Measurements from ENCODE around the gene FERMT2.
A peak's percentile ranks its signal among the peaks of the same experiment; 100 is the strongest.
"Not testable (repeated sequence)": the region's sequence is repeated elsewhere in the genome, so short reads cannot be mapped to it uniquely, and the experiment has no call there.

The FERMT2 gene

DNA sequence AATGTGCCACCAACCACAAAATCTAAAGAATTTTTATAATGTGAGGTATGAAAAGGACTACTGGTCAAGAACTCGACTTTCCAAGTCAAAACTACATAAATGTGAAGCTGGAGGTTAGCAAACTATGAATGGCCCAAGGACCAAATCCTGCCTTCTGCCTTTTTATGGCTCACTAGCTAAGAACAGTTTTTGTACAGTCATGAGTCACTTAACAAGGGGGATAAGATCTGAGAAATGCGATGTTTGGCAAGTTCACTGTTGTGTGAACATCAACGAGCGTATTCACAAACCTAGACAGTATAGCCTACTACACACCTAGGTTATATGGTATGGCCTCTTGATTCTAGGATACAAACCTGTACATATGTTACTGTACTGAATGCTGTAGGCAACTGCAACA is 28.2 kb downstream of the FERMT2 start:
- Histone ChIP-seq H3K27me3 (replicated peaks; ENCODE audit: control insufficient read depth, insufficient read depth, low read length, poor library complexity, severe bottlenecking) (no peaks in the 10 kb centered on the region), H3K4me1 (ENCODE audit: control insufficient read depth, insufficient read depth, low read length, poor library complexity, severe bottlenecking) (peaks cover 16% of the 10 kb centered on the region), H3K9me3 (ENCODE audit: control insufficient read depth, low read length) (no peaks in the 10 kb centered on the region), H3K4me3 (ENCODE audit: insufficient read depth, low read depth, low read length, poor library complexity, severe bottlenecking) (no peak overlapping the region), H3K27ac (ENCODE audit: insufficient read depth, low read length, poor library complexity, severe bottlenecking) (no peak overlapping the region), H3K36me3 (ENCODE audit: control insufficient read depth, insufficient read depth, low read length) (no peaks in the 10 kb centered on the region)
- no peak for DNase-seq

DNA sequence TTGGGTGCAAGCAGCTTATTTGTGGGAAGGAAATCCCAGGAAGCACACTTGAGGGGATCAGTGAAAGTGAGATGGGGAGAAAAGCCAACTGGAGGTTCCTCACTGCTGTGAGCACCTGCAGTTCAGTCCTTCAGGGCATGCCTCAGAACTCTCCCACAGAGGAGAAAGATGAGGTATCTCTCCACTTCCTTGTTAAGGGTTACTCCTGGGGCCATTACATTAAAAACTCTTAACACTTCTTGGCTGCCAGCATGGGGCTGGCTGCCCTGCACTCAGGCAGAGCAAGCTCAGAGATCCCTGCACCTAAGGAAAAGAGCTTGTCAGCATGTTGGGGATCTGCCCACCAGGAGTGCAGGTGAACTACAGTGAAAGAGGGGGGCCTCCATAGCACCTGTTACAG is 28.8 kb downstream of the FERMT2 start:
- no peak overlapping the region for H3K27ac ChIP-seq (ENCODE audit: insufficient read depth, low read length, poor library complexity, severe bottlenecking)
- no peaks in the 10 kb centered on the region for H3K36me3 ChIP-seq (ENCODE audit: control insufficient read depth, insufficient read depth, low read length)
- peaks cover 19% of the 10 kb centered on the region for H3K4me1 ChIP-seq (ENCODE audit: control insufficient read depth, insufficient read depth, low read length, poor library complexity, severe bottlenecking)
- DNase-seq, result no peak
- no peaks in the 10 kb centered on the region for H3K27me3 ChIP-seq (replicated peaks; ENCODE audit: control insufficient read depth, insufficient read depth, low read length, poor library complexity, severe bottlenecking)
- H3K9me3 ChIP-seq (ENCODE audit: control insufficient read depth, low read length), result no peaks in the 10 kb centered on the region
- no peak overlapping the region for H3K4me3 ChIP-seq (ENCODE audit: insufficient read depth, low read depth, low read length, poor library complexity, severe bottlenecking)

DNA sequence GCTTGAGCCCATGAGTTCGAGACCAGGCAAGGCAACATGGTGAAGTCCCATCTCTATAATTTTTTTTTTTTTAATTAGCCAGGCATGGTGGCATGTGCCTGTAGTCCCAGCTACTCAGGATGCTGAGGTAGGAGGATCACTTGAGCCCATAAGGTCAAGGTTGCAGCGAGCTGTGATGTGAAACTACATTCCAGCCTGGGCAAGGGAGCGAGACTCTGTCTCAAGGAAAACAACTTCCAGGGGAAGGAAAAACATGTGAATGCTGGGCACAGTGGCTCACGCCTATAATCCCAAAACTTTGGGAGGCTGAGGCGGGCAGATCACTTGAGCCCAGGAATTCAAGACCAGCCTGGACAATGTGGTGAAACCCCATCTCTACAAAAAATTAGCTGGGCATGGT is 30.4 kb downstream of the FERMT2 start:
- H3K4me3 ChIP-seq (ENCODE audit: insufficient read depth, low read depth, low read length, poor library complexity, severe bottlenecking); DNase-seq; H3K36me3 ChIP-seq (ENCODE audit: control insufficient read depth, insufficient read depth, low read length); H3K27ac ChIP-seq (ENCODE audit: insufficient read depth, low read length, poor library complexity, severe bottlenecking); H3K9me3 ChIP-seq (ENCODE audit: control insufficient read depth, low read length); H3K27me3 ChIP-seq (replicated peaks; ENCODE audit: control insufficient read depth, insufficient read depth, low read length, poor library complexity, severe bottlenecking): not testable (repeated sequence)
- H3K4me1 ChIP-seq (ENCODE audit: control insufficient read depth, insufficient read depth, low read length, poor library complexity, severe bottlenecking), result peaks cover 19% of the 10 kb centered on the region

DNA sequence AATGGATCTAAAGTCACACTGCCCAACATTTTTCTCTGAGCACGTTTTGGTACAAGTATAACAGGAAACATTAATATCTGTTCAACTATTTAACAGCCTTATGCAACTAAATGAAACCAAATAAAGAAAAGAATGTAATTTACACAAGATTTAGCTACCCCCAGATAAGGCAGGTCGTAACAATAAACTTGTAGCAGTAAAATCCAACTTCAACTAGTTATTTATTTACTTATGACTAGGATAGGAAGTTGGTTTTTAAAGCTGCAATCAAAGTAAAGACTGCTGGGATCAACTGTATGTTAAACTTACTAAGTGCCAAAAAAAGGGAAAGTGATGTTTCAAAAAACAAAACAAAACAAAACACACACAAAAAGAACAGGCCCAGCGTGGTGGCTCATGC is 30.9 kb downstream of the FERMT2 start:
- H3K27me3 ChIP-seq (replicated peaks; ENCODE audit: control insufficient read depth, insufficient read depth, low read length, poor library complexity, severe bottlenecking), result no peaks in the 10 kb centered on the region
- H3K36me3 ChIP-seq (ENCODE audit: control insufficient read depth, insufficient read depth, low read length), result no peaks in the 10 kb centered on the region
- no peak for DNase-seq
- no peak overlapping the region for H3K4me3 ChIP-seq (ENCODE audit: insufficient read depth, low read depth, low read length, poor library complexity, severe bottlenecking)
- peaks cover 19% of the 10 kb centered on the region for H3K4me1 ChIP-seq (ENCODE audit: control insufficient read depth, insufficient read depth, low read length, poor library complexity, severe bottlenecking)
- no peaks in the 10 kb centered on the region for H3K9me3 ChIP-seq (ENCODE audit: control insufficient read depth, low read length)
- no peak overlapping the region for H3K27ac ChIP-seq (ENCODE audit: insufficient read depth, low read length, poor library complexity, severe bottlenecking)

DNA sequence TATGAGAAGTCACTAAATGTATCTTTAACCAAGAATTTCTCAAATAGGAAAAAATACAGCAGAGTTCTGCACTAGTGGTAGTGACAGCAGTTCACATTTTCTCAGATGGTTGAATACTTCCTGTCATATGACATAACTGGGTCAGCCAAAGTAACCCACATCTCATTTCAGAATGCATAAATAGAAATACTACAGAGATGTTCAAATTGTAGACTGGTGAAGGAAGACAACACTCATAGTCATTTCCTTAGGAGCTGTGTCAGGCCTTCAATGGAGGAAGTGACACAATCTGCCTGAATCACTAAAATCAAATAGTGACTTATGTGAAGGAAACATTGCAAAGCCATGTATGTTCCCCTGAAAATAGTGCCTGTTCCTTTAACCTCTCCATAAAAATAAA is 32.4 kb downstream of the FERMT2 start:
- H3K27me3 ChIP-seq (replicated peaks; ENCODE audit: control insufficient read depth, insufficient read depth, low read length, poor library complexity, severe bottlenecking), result no peaks in the 10 kb centered on the region
- H3K4me3 ChIP-seq (ENCODE audit: insufficient read depth, low read depth, low read length, poor library complexity, severe bottlenecking), result no peak overlapping the region
- peaks cover 19% of the 10 kb centered on the region for H3K4me1 ChIP-seq (ENCODE audit: control insufficient read depth, insufficient read depth, low read length, poor library complexity, severe bottlenecking)
- H3K36me3 ChIP-seq (ENCODE audit: control insufficient read depth, insufficient read depth, low read length), result no peaks in the 10 kb centered on the region
- peak in 2 of 3 donors; percentile 1 to 14 for DNase-seq
- H3K9me3 ChIP-seq (ENCODE audit: control insufficient read depth, low read length), result no peaks in the 10 kb centered on the region
- peak overlapping the region; percentile 45 for H3K27ac ChIP-seq (ENCODE audit: insufficient read depth, low read length, poor library complexity, severe bottlenecking)

DNA sequence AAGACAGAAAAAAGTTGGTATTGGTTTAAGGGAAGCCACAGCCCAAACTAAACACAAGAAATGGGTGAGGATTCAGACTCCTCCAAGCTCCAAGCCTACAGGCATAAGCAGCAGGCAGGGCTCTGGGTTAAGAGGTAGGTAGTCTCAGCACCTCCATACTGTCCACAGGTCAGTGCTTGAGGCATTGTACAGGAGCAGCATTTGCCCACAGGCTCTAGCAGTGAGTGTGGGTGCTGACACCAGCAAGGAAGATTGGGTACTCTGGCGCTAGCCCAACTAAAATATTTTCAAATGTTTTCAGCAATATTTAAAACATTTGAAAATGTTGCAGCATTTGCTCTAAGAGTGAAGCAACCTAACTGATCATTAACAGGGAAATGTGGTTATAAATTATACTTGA is 33.1 kb downstream of the FERMT2 start:
- Histone ChIP-seq H3K4me1 (ENCODE audit: control insufficient read depth, insufficient read depth, low read length, poor library complexity, severe bottlenecking) (peaks cover 19% of the 10 kb centered on the region), H3K9me3 (ENCODE audit: control insufficient read depth, low read length) (no peaks in the 10 kb centered on the region), H3K36me3 (ENCODE audit: control insufficient read depth, insufficient read depth, low read length) (no peaks in the 10 kb centered on the region), H3K27ac (ENCODE audit: insufficient read depth, low read length, poor library complexity, severe bottlenecking) (peak overlapping the region; percentile 51), H3K4me3 (ENCODE audit: insufficient read depth, low read depth, low read length, poor library complexity, severe bottlenecking) (no peak overlapping the region), H3K27me3 (replicated peaks; ENCODE audit: control insufficient read depth, insufficient read depth, low read length, poor library complexity, severe bottlenecking) (no peaks in the 10 kb centered on the region)
- no peak for DNase-seq

DNA sequence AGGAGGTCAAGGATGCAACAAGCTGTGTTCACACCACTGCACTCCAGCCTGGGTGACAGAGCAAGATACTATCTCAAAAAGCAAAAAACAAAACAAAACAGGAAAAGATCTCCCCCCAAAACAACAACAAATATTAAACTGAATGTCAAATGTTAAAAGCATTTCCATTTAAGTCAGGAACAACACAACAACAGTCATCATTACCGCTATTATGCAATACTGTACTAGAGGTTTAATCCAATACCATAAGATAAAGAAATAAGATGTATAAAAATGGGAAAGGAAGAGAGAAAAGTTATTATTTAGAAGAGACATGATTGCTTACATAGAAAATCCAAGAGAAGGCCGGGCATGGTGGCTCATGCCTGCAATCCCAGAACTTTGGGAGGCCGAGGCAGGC is 36.6 kb downstream of the FERMT2 start:
- no peaks in the 10 kb centered on the region for H3K27me3 ChIP-seq (replicated peaks; ENCODE audit: control insufficient read depth, insufficient read depth, low read length, poor library complexity, severe bottlenecking)
- no peak overlapping the region for H3K4me3 ChIP-seq (ENCODE audit: insufficient read depth, low read depth, low read length, poor library complexity, severe bottlenecking)
- H3K36me3 ChIP-seq (ENCODE audit: control insufficient read depth, insufficient read depth, low read length), result no peaks in the 10 kb centered on the region
- H3K9me3 ChIP-seq (ENCODE audit: control insufficient read depth, low read length), result no peaks in the 10 kb centered on the region
- DNase-seq, result no peak
- peaks cover 18% of the 10 kb centered on the region for H3K4me1 ChIP-seq (ENCODE audit: control insufficient read depth, insufficient read depth, low read length, poor library complexity, severe bottlenecking)
- no peak overlapping the region for H3K27ac ChIP-seq (ENCODE audit: insufficient read depth, low read length, poor library complexity, severe bottlenecking)

DNA sequence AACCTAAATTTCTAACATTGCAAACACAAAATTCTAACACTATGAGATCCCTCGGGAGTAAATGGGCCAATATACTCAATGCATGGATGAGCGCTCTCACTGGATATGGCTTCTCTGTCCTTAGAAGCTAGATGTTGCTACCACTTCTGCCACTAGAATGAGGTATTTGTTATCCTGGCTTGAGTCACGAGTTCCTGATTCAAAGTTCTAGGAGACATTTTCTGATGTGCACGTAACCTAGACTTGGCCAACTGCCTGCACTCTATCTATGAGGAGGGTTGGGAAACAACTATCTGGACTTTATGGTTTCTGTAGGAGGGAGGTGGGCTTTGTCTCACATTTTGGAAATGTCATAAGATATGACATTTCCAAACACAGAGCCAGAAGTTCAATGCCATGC is 37.6 kb downstream of the FERMT2 start:
- no peak for DNase-seq
- H3K4me3 ChIP-seq (ENCODE audit: insufficient read depth, low read depth, low read length, poor library complexity, severe bottlenecking), result no peak overlapping the region
- H3K27me3 ChIP-seq (replicated peaks; ENCODE audit: control insufficient read depth, insufficient read depth, low read length, poor library complexity, severe bottlenecking), result no peaks in the 10 kb centered on the region
- H3K9me3 ChIP-seq (ENCODE audit: control insufficient read depth, low read length), result no peaks in the 10 kb centered on the region
- H3K27ac ChIP-seq (ENCODE audit: insufficient read depth, low read length, poor library complexity, severe bottlenecking), result no peak overlapping the region
- peaks cover 9% of the 10 kb centered on the region for H3K4me1 ChIP-seq (ENCODE audit: control insufficient read depth, insufficient read depth, low read length, poor library complexity, severe bottlenecking)
- no peaks in the 10 kb centered on the region for H3K36me3 ChIP-seq (ENCODE audit: control insufficient read depth, insufficient read depth, low read length)

DNA sequence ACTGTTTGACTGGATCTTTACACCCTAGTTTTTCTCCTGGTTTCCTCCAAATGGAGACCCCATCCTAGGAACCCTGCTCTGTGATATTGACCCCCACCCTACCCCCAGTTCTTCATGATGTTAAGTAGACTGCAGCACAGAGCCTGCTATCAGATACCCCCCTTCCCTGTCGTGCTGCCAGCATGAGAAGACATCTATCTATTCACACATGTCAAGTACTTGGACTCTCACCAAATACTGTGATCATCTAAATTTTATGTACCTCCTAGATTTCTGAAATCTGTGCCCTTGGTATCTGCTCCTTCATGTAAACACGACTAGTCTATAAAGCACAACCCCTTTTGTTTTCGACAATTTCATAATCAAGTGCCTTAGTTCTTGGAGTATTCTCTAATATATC is 38.9 kb downstream of the FERMT2 start:
- DNase-seq, result no peak
- Histone ChIP-seq H3K9me3 (ENCODE audit: control insufficient read depth, low read length) (no peaks in the 10 kb centered on the region), H3K36me3 (ENCODE audit: control insufficient read depth, insufficient read depth, low read length) (no peaks in the 10 kb centered on the region), H3K4me3 (ENCODE audit: insufficient read depth, low read depth, low read length, poor library complexity, severe bottlenecking) (no peak overlapping the region), H3K4me1 (ENCODE audit: control insufficient read depth, insufficient read depth, low read length, poor library complexity, severe bottlenecking) (no peaks in the 10 kb centered on the region), H3K27me3 (replicated peaks; ENCODE audit: control insufficient read depth, insufficient read depth, low read length, poor library complexity, severe bottlenecking) (no peaks in the 10 kb centered on the region), H3K27ac (ENCODE audit: insufficient read depth, low read length, poor library complexity, severe bottlenecking) (no peak overlapping the region)

DNA sequence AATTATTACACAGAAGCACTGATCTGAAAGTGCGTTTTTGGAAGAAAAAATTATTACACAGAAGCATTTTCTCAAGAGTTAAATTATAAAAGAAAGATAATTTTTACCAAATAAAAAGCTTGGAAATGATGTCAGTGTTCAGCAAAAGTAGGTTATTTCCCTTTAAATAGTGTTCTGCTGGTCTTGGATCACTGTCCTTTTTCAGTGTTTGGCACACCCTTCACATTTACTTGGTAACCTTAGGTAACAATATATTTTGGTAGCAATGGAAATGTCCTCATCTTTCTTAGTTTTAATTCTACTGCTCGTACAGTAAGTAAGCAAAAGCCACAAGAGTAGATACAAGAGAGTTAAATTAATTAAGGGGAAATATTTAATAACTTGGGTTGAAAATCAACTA is 40.3 kb downstream of the FERMT2 start:
- no peaks in the 10 kb centered on the region for H3K36me3 ChIP-seq (ENCODE audit: control insufficient read depth, insufficient read depth, low read length)
- DNase-seq, result no peak
- H3K27ac ChIP-seq (ENCODE audit: insufficient read depth, low read length, poor library complexity, severe bottlenecking), result no peak overlapping the region
- H3K27me3 ChIP-seq (replicated peaks; ENCODE audit: control insufficient read depth, insufficient read depth, low read length, poor library complexity, severe bottlenecking), result no peaks in the 10 kb centered on the region
- no peak overlapping the region for H3K4me3 ChIP-seq (ENCODE audit: insufficient read depth, low read depth, low read length, poor library complexity, severe bottlenecking)
- H3K9me3 ChIP-seq (ENCODE audit: control insufficient read depth, low read length), result no peaks in the 10 kb centered on the region
- H3K4me1 ChIP-seq (ENCODE audit: control insufficient read depth, insufficient read depth, low read length, poor library complexity, severe bottlenecking), result no peaks in the 10 kb centered on the region

DNA sequence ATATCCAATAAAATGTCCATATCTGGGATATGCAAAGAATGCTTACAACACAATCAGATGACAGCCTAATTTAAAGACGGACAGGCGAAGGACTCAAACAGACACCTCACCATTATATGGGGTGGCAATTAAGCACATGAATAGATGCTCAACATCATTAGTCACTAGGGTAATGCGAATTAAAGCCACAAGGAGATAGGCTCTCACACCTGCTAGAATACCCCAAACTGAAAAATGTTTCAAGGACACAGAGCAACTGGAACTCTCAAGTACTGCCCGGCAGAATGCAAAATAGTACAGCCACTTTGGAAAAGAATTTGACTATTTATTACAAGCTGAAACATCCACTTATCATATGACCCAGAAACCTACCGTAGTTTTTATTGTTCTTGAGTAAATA is 42.9 kb downstream of the FERMT2 start:
- Histone ChIP-seq H3K4me3 (ENCODE audit: insufficient read depth, low read depth, low read length, poor library complexity, severe bottlenecking) (no peak overlapping the region), H3K9me3 (ENCODE audit: control insufficient read depth, low read length) (no peaks in the 10 kb centered on the region), H3K27me3 (replicated peaks; ENCODE audit: control insufficient read depth, insufficient read depth, low read length, poor library complexity, severe bottlenecking) (no peaks in the 10 kb centered on the region), H3K36me3 (ENCODE audit: control insufficient read depth, insufficient read depth, low read length) (no peaks in the 10 kb centered on the region), H3K4me1 (ENCODE audit: control insufficient read depth, insufficient read depth, low read length, poor library complexity, severe bottlenecking) (no peaks in the 10 kb centered on the region), H3K27ac (ENCODE audit: insufficient read depth, low read length, poor library complexity, severe bottlenecking) (no peak overlapping the region)
- no peak for DNase-seq
